Measurements from ENCODE around the gene OCEL1.

The OCEL1 gene

GRCh38 chr19:17215127-17215971 lies 10.7 kb upstream of the OCEL1 start, which contains the start of gene USE1:
TSS of gene USE1 (plus strand) at chr19:17215357. CDS start at chr19:17215406, 49 bp downstream.
- Histone ChIP-seq H3K9me3 (ENCODE audit: control insufficient read depth, insufficient read depth, low read depth, low read length) (no peaks in the 10 kb centered on the region), H3K36me3 (ENCODE audit: control insufficient read depth in 2 of 2, insufficient read depth in 1 of 2, low read length in 2 of 2) (peaks cover 5 to 32% of the 10 kb centered on the region in 2 experiments; a peak in 2 of 3 replicates), H3K4me3 (ENCODE audit: low read depth, low read length) (peak within 1 kb of the TSS; percentile 91), H3K27ac (ENCODE audit: extremely low read depth, low read depth, low read length) (peak within 1 kb of the TSS; percentile 63), H3K4me1 (ENCODE audit: control insufficient read depth, insufficient read depth, low read length) (no peaks in the 10 kb centered on the region)
- ChIA-PET POLR2A (interaction anchor here (0.6 to 2.4 kb wide), 23 partner anchors 8 to 173 kb away, joined by 3 to 61 read pairs (median 4); partner anchors contain the start of genes ABHD8, BABAM1, DDA1 and HAUS8), CTCF (interaction anchor here (0.6 to 1.5 kb wide), 12 partner anchors 10 to 936 kb away, joined by 3 to 7 read pairs (median 3); partner anchors contain the start of genes ANKLE1, MRPL34 and USHBP1)
- TF ChIP-seq KLF8 (tag by site-specific recombination; IDR thresholded peaks at IDR 0.05) (peak; percentile 98), ZNF341 (tag by site-specific recombination; IDR thresholded peaks at IDR 0.05; ENCODE audit: low read depth) (peak; percentile 55; the same call in 1 of the 2 replicates), ZNF521 (tag by site-specific recombination; IDR thresholded peaks at IDR 0.05) (no peak), ZNF157 (tag by site-specific recombination; IDR thresholded peaks at IDR 0.05) (no peak), ZBTB11 (tag by site-specific recombination; conservative IDR thresholded peaks at IDR 0.05; ENCODE audit: low read depth) (peak; percentile 98), ZNF202 (tag by site-specific recombination; IDR thresholded peaks at IDR 0.05; ENCODE audit: borderline replicate concordance) (no peak), ZNF280D (tag by site-specific recombination; IDR thresholded peaks at IDR 0.05) (0 out of 2 replicates have a peak, but pooled peaks have one; percentile 61), PRDM10 (tag by site-specific recombination; IDR thresholded peaks at IDR 0.05) (peak; percentile 95), ZBTB17 (tag by site-specific recombination; IDR thresholded peaks at IDR 0.05) (peak; percentile 79), ZNF571 (tag by site-specific recombination; IDR thresholded peaks at IDR 0.05) (no peak), ZXDB (tag by site-specific recombination; IDR thresholded peaks at IDR 0.05) (peak; percentile 97), ZNF843 (tag by site-specific recombination; IDR thresholded peaks at IDR 0.05) (peak; percentile 69), INSM2 (tag by site-specific recombination; IDR thresholded peaks at IDR 0.05) (peak; percentile 62; the same call in 1 of the 2 replicates), ZNF146 (tag by site-specific recombination; IDR thresholded peaks at IDR 0.05) (0 out of 2 replicates have a peak, but pooled peaks have one; percentile 25), YY2 (tag by site-specific recombination; IDR thresholded peaks at IDR 0.05) (peak; percentile 98), KLF9 (tag by site-specific recombination; IDR thresholded peaks at IDR 0.05; ENCODE audit: low read depth) (peak; percentile 89), HIC1 (tag by site-specific recombination; IDR thresholded peaks at IDR 0.05) (peak; percentile 78), ZNF792 (tag by site-specific recombination; IDR thresholded peaks at IDR 0.05) (no peak), ZSCAN23 (tag by site-specific recombination; IDR thresholded peaks at IDR 0.05) (peak; percentile 46; the same call in 1 of the 2 replicates), ZNF335 (tag by site-specific recombination; conservative IDR thresholded peaks at IDR 0.05) (peak; percentile 91), GLI4 (tag by site-specific recombination; IDR thresholded peaks at IDR 0.05) (peak; percentile 51; the same call in 1 of the 2 replicates), ZNF660 (tag by site-specific recombination; IDR thresholded peaks at IDR 0.05) (peak; percentile 76)

Data from HEK293 (cell line).